Hippocampal formation (tissue), 2 donors: ENCODE results near the gene ANO2.

Experiments used
- DNase-seq, 2 donors: peaks; one replicate each; lab custom pipeline; 2025; lab: John Stamatoyannopoulos, UW

The ANO2 gene

DNA sequence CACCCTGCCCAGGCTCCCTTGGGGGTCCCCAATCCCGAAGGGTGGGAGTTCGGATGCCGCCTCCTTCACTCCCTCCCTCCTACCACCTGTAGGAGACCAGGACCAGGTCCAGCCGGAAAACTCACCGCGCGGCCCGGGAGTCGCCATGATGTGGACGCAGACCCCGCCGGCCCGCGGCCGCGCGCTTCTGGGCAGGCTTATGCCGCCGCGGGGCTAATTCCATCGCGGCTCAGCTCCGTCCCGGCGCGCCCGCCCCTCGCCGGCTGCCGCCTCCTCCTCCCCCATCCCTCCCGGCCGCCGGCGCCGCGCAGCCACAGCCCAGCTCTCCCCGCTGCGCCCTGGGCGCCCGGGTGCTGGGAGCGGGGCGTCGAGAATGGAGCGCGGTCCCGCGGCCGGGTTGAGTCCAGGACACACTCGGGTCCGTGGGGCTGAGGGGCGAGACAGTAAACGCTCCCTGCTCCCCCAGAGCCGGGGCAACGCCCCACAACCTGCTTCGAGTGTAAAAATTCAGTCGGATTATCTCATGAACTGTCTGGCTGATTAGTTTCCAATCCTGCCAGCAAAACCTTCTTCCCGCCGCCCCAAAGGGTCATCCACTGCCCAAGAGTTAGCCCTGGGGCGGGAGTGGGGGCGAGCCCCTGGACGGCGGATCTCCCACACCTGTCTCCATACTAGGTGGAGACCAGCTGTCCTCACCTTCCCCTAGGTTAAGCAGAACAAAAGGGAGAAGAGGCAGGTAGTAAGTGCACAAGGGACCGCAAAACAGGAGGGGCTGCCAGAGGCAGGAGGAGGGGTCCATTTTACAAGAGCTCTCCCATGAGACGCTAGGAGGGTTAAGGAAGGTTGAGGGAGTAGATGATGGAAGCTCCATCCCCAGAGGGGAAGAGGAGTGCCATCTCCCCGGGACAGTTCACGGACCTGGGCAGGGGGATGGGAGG lies at the start of gene ANO2:
TSS of gene ANO2 (minus strand) at position 189 of the 938 bp plus-strand sequence. CDS start at position 147, 42 bp downstream.
- no peak for DNase-seq

DNA sequence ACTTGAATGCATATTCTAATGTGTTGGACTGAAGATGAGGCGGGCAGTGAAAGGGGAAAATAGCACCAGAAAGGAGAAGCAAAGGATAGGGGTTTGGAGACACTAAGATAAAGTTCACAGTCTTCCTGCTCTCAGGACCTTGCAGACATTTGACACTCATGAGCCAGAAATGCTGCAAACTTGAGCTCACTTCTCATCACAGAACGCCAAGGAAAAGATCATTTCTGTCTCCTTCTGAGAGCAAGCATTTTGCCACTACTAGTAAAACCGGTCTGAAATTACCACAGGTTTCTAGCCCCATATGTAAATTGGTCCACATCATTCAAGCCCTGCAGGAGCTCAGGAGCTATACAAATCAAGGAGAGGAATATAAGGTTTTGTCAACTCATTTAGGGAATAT lies 44.6 kb upstream of the ANO2 start:
- DNase-seq = no peak

DNA sequence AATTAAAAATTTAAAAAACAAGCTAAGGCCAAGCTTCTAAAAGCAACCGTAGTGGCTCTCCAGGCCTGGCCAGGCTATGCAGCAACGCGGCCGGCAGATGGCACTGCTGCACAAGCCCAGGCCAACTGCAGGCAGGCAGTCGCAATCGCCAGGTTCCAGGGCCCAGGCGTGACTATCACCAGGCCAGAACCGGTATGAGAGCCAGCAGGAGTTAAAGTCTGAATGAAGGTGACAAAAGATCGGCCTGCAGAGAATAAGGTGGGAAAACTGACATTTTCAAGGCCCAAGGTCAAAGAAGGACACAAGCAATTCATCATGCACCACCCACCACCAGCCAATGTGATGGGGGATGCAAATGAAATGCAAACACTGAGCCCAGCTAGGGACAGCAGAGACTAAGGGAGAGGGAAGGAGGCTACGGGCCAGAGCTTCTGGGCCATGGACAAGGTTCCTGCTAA lies 43.6 kb upstream of the ANO2 start:
- peak; percentile 63 to 64 for DNase-seq

GRCh38 chr12:5988088-5988487 lies 43.0 kb upstream of the ANO2 start:
- no peak for DNase-seq

GRCh38 chr12:5987573-5987972 lies 42.5 kb upstream of the ANO2 start:
- no peak for DNase-seq

- DNase-seq = no peak
These were observed 40.4 kb upstream of the ANO2 start for GRCh38 chr12:5985471-5985870.

DNA sequence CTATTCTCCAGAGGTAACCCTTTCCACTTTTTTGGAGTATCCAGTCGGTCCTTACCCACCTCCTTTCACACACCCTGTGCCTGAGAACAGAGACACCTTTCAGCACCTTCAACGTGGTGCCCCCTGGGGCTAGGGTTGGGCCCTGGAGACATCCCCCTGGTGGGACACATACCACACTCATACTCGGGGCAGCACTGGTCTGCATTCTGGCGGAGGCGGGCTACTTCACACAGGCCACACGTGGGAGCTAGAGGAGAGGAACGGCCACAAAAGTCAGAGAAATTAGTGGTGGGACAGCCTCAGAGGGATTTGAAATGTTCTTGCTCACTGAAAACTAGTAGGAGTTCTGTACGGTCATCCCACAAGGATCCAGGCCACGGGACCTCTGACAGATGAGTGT lies 39.8 kb upstream of the ANO2 start:
- no peak for DNase-seq

- DNase-seq = no peak
These were observed 37.0 kb upstream of the ANO2 start for GRCh38 chr12:5982106-5982505.

GRCh38 chr12:5977556-5977955 lies 32.5 kb upstream of the ANO2 start:
- DNase-seq = no peak

DNA sequence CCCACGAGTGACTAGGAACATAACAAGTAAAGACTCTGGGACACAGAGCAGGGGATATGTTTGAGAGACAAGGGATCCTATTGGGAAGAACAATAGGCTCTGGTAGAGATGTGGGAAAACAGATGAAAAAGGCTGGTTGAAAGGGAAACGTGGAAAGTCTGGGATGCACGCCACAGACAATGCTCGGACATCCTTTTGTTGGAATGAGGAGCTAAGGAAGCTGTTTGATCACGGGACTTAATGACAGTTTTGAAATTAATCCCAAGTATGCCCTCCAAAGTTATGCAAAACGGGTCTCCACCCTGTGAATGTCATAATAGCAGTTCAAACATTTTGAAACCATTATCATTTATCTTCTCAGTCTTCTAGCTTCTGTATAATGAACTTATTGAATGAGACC lies 31.7 kb upstream of the ANO2 start:
- DNase-seq = no peak

DNA sequence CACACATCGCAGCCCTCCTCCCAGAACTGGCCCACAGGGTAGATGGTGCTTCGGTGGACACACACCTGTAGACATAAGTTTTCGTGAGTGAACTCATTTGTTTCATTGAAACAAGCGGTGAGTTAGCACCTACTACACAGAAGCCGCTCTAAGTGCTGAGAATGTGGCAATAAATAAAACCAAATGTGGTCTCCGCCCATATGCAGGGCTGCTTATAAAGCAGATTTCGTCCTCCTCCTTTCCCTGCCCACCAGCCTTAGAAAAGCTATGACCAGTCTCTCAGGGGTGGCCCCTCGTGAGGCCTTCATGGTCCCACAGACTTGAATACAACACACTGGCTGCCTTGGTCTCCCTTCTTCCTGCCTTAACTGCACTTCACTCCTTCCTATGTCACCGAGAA lies 31.1 kb upstream of the ANO2 start:
- DNase-seq = no peak

- no peak for DNase-seq
These were observed 28.5 kb upstream of the ANO2 start for GRCh38 chr12:5973461-5974115.

GRCh38 chr12:5972387-5972786 lies 27.3 kb upstream of the ANO2 start:
- DNase-seq = no peak

GRCh38 chr12:5971194-5971850 lies 26.3 kb upstream of the ANO2 start:
- no peak for DNase-seq

DNA sequence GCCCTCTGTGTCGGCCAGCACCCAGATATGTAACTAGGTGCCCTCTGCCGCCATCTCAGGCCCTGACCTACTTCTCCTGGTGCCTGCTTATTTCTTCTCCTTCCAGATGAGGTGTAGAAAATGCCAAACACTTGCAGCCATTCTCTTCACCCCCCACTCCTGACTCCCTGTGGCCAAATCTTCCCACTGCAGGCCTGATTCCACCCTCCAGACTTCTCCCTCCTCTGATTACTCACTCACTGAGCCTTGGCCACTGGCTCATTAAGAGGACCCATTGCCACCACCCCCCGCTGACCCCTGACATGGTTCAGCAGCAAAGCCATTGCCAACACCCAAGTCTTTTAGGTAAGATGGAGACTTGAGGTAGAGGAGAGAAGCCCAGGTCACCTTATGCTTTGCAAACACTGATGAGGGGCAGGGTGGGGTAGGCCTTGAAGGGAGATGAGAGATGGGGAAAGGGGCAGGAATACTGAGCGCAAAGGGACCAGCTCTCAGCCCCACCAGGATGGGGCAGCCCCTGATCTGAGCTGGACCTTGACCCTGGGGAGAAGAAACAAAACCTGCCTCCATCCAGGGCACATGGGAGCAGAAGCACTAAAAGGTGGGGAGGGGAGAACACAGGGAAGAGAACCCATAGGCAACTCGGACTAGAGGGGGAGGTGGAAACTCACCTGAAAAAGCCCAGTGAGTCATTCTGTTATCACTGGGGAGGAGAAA lies 25.1 kb upstream of the ANO2 start:
- no peak for DNase-seq

- DNase-seq = no peak
These were observed 24.3 kb upstream of the ANO2 start for GRCh38 chr12:5969156-5969973.

GRCh38 chr12:5967645-5968415 lies 22.8 kb upstream of the ANO2 start:
- no peak for DNase-seq

DNA sequence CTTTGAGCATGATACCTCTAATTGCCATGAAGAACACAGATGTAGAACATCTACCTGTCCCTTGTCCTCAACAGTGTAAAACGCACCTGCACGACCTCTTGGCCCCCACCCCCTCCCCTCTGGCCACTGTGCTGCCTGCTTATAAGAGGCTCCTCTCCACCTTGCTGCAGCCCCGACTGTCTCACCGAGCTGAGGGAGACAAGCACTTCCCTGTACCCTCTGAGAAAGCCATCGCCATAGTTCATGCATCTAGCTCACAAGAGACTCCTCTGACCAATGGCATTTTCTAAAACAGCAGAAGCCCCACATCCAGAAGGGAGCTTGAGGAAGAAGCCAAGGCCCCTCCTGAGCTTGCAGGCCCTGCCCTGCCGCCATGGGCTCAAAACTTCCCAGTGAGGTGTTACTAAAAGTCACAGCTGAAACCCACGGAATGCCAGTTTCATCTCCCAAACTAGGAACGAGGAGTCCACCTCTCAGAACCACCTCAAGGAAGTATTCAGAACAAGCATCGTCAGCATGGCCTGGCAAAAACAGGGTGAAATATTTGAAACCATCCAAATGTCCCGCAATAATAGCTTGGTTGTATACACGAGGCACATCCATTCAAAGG lies 21.5 kb upstream of the ANO2 start:
- DNase-seq = no peak

DNA sequence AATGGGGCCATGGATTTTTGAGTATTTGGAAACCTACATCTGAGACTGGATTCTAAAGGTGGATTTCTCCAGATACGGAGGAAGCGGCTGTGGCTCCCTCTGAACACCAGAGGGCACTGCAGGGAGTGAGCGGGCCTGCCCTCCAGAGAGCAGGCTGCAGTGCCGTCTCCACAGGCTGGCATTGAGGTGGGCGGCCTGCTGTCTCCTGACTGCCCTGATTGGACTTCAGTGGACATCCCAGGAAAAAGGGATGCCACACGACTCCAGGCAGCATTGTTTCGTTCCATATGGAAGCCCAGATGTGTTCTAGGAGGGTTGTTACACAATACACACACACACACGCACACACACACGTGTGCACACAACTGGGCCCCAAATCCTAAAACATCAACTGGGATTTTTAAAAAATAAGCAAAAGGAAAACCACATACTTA lies 20.9 kb upstream of the ANO2 start:
- peak; percentile 7 to 14 for DNase-seq
